ENCODE measurements around the gene ALOXE3.
A peak's percentile ranks its signal among the peaks of the same experiment; 100 is the strongest.
"Not testable (repeated sequence)": the region's sequence is repeated elsewhere in the genome, so short reads cannot be mapped to it uniquely, and the experiment has no call there.

Gene ALOXE3

DNA sequence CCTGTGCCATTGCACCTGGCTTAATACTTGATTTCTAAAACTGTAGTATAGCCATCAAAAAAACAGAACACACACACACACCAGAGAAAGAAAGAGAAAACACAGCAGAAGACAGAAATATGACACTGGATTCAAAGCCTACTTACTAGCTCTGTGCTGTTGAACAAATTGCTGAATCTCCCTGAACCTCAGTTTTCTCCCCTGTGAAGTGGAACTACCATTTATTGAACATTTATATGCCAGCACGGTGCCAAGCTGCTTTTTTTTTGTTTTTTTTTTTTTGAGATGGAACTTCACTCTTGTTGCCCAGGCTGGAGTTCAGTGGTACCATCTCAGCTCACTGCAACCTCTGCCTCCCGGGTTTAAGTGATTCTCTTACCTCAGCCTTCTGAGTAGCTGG lies 17.6 kb downstream of the ALOXE3 start:
- DNase-seq = no peak

DNA sequence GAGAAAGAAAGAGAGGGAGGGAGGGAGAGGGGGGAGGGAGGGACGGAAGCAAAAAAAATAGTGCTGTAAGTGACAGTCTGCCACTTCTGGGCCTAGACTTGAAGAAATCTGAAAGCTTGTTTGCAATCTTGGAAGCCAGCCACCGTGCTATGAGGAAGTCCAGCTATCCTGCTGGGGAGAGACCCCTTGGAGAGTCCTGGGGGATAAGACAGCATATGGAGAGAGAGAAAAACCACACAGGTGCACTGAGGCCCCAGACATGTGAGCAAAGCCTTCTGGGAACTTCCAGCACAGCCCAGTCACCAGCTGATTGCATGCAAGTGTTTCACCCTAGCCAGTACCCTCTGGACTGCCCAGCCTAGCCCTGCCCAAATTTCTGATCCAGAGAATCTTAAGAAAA lies 18.2 kb downstream of the ALOXE3 start:
- DNase-seq = no peak

DNA sequence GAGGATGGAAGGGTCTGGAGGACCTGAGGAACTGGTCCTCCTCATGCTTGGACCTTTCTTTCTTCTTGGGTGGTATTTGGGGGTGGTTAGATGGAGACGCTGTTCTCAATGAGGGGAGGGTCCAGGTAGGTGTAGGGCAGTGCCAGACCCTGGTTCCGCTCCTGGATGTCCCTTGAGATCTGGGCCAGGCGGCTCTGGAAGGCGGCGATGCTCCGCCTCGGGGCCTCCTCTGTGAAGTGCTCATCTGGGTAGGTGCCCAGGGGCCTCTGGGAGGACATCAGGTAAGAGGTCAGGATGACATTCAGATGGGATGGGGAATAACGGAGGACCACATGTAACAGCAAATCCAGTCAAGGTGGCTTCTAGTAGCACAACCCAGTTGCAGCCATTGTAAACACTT lies 21.8 kb downstream of the ALOXE3 start:
- no peak for DNase-seq

- DNase-seq = no peak
Measured at GRCh38 chr17:8095361-8095760, 23.0 kb downstream of the ALOXE3 start.

- no peak for DNase-seq
Measured at GRCh38 chr17:8091033-8091687, 27.2 kb downstream of the ALOXE3 start.

GRCh38 chr17:8089728-8090127 lies 28.6 kb downstream of the ALOXE3 start:
- DNase-seq = no peak

- DNase-seq = no peak
Measured at GRCh38 chr17:8087952-8088230, 30.4 kb downstream of the ALOXE3 start.

DNA sequence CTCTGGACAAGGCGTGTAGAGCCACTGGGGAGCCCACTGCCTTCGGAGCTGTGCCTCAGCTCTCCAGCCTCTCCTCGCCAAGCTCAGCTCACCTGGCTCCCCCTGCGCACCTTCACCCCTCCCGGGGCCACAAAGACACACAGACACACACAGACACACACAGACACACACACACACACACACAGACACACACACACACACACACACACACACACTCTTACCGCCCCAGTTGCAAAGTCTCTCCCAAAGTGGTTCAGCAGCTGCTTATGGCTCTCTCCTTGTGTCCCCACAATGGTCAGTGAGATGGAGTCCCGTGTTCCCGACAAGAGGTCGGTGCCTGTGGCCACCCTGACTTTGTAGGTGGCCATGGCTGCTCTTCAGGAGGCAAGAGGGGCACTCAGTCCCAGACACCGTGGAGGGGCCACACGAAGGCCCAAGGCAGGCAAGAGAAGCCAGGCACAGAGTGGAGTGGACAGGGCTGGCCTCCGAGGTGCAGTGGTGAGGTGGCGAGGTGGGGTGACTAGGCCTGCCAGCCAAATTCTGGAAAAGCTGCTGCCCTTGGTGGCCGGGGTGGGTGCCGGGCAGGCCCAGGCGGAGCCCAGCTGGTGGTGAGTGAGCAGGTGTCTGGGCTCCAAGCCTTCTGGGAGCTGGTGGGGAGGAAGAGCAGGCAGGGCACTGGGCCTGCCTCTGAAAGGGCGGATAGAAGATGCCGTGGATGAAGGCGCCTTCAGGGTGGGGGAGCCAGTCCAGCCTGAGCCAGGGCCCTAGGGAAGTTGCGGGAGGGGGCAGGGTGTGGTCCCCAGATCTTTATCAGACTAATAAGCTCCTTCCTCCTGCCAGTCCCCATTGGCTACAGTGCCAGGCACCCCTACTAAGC lies 31.0 kb downstream of the ALOXE3 start, which contains the start of gene ALOX12B:
ALOX12B (minus strand) TSS at position 642 of the 877 bp plus-strand sequence; CDS start at position 368, 274 bp downstream.
- no peak for DNase-seq

- no peak for DNase-seq
Measured at GRCh38 chr17:8084250-8084649, 34.1 kb downstream of the ALOXE3 start.

DNA sequence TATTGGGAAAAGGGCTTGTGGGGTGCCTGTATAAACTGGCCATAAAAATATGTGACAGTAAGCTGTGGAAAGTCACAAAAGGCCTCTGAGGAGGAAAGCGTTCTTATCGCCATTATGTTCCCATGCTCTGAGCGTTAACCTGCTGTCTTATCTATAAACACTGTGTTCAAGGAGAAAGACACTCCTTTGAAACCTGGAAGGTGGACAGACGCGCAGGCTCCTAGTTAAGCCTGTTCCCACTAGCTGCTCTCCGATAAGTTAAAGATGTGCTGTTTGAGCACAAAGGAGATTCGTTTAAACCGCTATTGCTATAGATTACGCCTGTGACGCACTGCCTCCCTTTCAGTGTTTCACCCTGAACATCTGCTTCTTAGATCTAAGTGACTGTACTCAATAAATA lies 36.0 kb downstream of the ALOXE3 start:
- no peak for DNase-seq

DNA sequence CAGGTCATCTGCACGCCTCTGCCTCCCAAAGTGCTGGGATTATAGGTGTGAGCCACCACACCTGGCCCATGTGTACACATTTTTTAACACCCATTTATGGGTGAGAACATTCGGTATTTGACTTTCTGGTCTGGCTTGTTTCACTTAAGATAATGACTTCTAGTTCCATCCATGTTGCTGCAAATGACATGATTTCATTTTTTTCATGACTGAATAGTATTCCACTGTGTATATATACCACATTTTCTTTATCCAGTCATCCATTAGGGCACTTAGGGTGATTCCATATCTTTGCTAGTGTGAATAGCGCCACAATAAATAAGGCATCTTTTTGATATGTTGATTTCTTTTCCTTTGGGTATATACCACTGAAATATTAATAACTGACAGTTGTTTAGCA lies 36.4 kb downstream of the ALOXE3 start:
- no peak for DNase-seq

GRCh38 chr17:8080799-8081219 lies 37.5 kb downstream of the ALOXE3 start:
- DNase-seq = no peak

DNA sequence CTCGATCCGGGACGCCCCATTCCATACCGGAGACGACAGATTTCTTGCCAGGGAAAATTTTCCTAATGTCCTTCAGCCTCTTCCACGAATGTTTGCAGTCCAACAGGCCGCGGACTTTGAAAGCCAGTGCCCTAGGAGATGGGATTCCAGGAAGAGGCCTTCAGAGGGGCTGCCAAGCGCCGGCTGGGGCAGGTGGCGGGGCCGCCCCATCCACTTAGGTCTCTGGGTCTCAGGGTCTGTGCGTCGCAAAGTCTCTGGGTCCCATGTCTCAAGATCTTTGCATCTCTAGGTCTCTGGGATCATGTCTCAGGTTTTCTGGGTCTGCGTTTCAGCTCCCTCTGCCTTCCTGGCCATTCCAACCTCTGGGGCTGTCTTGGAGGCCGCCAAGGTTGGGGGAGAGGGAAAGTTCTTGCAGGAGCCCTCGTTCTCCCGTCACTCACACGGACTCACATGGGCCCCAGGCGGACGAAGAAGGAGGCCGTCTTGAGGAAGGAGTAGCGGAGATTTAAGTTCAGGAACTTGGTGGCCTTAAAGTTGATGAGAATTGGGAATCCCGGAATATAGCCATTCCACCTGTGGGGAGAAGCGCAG lies 38.0 kb downstream of the ALOXE3 start:
- peak in 2 of 58 donors; percentile 44 to 45 for DNase-seq

DNA sequence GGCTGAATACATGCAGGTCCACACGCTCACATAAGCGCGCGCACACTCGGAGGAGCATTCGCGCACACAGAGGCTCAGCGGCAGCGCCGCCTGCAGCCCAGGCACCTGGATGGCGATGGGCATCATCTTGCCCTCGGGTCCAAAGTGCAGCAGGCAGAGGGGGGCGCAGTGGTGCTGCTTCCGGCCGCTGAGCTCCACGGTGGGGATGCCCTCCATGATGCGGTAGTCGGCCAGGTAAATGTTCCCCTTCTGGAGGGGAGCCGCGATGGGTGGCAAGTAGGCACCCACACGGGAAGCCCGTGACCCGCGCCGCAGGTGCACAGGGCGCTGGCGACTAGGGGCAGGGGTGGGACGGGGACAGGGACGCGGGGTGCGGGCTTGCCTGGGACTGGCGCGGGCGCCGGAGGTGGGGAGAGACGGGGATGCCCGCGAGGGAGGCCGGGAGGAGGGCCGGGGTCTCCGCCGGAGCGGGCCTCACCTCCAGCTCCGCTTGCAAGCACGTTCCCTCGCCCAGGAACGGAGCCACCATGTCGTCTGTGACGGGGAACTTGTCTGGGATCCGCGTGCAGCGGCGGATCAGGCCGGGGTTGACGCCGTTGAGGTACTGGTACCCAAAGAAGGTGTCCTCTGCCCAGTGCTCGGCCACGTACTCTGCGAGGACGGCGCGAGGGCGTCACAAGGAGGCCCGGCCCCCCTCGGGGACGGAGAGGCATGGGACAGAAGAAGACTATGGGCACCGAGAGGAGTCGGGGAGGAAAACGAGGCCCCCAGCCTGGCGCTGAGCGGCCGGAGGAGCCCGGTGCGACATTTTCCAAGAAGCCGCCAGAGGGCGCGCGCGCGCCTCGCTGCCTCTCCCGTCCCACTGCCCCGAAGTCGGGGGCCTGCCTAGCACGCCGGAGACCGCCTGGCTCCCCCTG lies 38.8 kb downstream of the ALOXE3 start:
- DNase-seq = peak in 48 of 58 donors; percentile 7 to 78 (median 42)

GRCh38 chr17:8077939-8078338 lies 40.4 kb downstream of the ALOXE3 start:
- DNase-seq = not testable (repeated sequence)

GRCh38 chr17:8076502-8077266 lies 41.6 kb downstream of the ALOXE3 start:
- no peak for DNase-seq

DNA sequence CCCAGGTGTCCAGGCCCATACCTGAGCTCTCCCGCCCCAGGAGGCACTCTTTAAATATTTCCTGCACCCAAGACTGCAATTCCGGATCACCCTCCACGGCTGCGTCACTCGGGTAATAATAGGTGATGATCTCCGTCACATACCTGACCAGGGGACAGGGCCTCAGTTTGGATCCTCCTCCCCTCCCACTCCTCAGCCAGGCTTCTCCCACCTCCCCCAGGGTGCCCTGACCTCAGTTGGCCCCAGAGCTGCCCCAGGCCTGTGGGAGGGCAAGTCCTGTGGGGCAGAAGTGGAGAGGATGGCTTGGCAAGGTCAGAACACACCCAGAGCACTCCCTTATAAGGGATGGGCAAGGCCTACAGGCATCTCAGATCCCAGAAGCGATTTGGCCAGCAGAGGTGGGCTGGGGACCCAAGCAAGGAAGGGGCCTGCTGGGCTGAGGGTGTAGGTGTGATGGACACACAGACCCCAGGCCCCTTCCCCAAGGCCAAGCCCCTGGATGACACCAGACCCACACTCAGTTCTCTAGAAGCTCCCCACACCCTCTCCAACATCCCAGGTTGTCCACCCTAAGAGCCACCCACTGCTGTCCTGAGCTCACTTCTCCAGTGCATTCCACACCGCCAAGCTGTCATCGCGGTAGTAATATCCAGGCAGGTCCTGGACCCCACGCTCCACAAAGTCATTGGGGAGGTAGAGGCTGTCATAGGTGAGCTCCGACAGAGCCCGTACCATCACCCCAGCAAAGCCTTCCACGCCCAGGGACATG lies 42.6 kb downstream of the ALOXE3 start:
- DNase-seq = no peak

DNA sequence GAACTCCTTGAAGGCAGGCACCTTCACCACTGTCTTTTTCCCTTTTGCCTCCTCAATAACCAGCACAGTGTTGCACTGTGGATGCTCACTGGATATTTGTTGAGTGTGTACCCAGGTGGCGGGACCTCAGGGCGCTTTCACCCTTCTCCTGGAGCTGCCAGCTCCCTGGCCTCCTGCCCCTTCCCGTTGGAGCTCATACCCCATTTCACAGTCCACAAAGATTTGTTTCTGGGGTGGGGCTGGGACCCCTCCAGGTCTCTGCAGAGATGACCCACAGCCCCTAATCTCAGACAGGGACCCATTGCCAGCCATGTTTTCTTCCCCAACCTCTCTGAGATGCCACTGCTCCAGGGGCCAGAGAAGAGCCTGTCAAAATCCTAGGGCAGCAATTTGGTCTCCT lies 43.2 kb downstream of the ALOXE3 start:
- no peak for DNase-seq

DNA sequence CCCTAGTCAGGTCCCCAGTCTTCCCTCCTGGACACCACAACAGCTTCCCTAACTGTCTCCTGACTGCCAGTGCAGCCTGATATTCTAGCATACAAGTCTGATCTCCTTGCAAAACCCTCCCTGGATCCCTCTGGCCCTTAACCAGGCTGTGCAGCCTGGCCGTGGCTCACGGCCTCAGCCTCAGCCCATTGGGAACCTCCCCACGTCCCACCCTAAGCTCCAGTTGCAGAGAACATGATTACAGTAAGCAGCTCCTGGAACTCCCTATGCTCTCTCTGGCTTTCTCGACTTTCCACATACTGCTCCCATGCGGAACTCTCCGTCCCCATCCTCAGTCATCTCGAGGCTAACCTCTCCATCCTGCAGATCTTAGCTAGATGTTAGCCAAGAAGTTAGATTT lies 43.8 kb downstream of the ALOXE3 start:
- no peak for DNase-seq
